ENCODE data around the gene LRMDA. TPM values are rescaled to one million over a fixed set of nuclear protein-coding genes. Genes with fewer than 3 reads are reported as not detected.

LRMDA gene
- total RNA-seq, 6 donors from 2014 or later: 12.8 to 185 (median 18.1) TPM

DNA sequence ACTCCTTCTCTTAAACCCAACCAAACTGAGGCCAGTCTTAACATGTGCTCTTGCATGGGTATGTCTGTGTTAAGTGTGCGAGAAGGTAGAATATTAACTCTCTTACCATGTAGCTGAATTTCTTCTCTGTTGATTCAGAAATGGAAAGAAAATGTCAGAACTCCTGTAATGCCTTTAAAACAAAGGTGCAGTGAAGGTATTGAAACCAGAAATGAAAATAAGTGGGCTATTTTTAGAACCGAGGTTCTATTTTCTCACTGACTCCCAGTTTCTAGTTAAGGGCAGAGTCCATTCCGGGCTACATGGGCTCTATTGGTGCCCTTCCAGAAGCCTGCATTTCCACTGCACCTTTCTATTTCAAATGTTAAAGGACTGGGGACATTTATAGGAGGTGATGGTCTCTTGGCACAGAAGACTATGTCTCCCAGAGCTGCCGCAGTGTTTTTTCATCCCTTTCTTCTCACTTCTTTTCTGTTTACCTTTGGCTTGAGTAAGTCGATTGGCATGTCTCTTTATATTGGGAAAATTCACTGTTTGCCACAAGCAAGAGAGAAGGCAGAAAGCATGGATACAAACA, 174.9 kb downstream of the LRMDA start:
- no peak overlapping the region for H3K4me3 ChIP-seq
- H3K27ac ChIP-seq: no peak overlapping the region

DNA sequence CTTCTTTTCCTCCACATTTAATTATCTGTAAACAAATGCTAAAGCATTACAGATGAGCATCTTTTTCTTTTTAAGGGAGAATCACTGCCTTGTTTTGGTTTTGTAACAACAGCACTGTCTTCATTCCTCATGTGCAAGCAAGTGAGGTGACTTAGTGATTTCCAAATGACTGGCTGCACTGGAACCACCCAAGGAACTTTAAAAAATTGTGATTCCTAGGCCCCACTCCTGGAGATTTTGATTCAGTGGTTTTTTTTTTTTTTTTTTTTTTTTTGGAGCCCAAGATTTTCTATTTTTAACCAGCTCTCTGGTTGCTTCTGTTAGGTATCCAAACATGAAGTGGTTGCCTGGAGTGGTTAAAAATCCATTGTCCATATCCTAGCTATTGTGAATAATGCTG, 176.2 kb downstream of the LRMDA start:
- no peak for DNase-seq
- H3K27ac ChIP-seq: no peak overlapping the region
- no peak for ATAC-seq (ENCODE audit: low FRiP score in 2 of 2)

More for the DNA sequence above, 174.9 kb downstream of the LRMDA start:
- TF ChIP-seq POLR2AphosphoS5 (IDR thresholded peaks at IDR 0.05): no peak
- TF ChIP-seq, protein P1, sequence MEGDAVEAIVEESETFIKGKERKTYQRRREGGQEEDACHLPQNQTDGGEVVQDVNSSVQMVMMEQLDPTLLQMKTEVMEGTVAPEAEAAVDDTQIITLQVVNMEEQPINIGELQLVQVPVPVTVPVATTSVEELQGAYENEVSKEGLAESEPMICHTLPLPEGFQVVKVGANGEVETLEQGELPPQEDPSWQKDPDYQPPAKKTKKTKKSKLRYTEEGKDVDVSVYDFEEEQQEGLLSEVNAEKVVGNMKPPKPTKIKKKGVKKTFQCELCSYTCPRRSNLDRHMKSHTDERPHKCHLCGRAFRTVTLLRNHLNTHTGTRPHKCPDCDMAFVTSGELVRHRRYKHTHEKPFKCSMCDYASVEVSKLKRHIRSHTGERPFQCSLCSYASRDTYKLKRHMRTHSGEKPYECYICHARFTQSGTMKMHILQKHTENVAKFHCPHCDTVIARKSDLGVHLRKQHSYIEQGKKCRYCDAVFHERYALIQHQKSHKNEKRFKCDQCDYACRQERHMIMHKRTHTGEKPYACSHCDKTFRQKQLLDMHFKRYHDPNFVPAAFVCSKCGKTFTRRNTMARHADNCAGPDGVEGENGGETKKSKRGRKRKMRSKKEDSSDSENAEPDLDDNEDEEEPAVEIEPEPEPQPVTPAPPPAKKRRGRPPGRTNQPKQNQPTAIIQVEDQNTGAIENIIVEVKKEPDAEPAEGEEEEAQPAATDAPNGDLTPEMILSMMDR (IDR thresholded peaks at IDR 0.05): no peak
- TF ChIP-seq POLR2A (IDR thresholded peaks at IDR 0.05): no peak
- no peak for TF ChIP-seq EP300 (IDR thresholded peaks at IDR 0.05)
- WGBS, 2 donors: 73 to 78% methylated on average over 5 of the region's 5 CpGs
- peaks cover 0 to 1% (median 0%) of the 10 kb centered on the region in 4 donors for H3K4me1 ChIP-seq
- no peak for ATAC-seq (ENCODE audit: low FRiP score in 2 of 2)
- no peaks in the 10 kb centered on the region for H3K36me3 ChIP-seq
- H3K9me3 ChIP-seq: no peaks in the 10 kb centered on the region
- H3K27me3 ChIP-seq: no peaks in the 10 kb centered on the region
- no peak for DNase-seq

DNA sequence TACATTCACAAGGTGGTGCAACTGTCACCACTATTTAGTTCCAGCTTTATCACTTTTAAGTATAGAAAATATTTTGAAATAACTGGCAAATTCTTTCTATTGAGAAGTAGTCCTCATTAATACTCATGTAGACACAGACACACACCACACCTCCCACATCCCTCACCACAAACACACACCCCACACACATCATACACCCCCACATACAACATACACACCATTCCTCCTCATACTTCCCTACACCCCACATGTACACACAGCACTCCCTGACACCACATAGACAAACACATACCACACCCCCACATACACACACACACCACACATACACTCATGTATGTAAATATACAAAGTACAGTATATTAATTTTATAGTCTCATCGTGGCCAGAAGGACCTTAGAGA, 178.8 kb downstream of the LRMDA start:
- Histone ChIP-seq H3K4me3 (no peak overlapping the region), H3K4me1 (peaks cover 17 to 29% (median 22%) of the 10 kb centered on the region in 4 donors), H3K36me3 (no peaks in the 10 kb centered on the region), H3K27me3 (no peaks in the 10 kb centered on the region), H3K9me3 (no peaks in the 10 kb centered on the region), H3K27ac (no peak overlapping the region)
- 38 to 87% methylated on average over 1 of the region's 1 CpG for WGBS, 2 donors
- no peak for TF ChIP-seq POLR2A (IDR thresholded peaks at IDR 0.05)
- TF ChIP-seq, protein P1 (IDR thresholded peaks at IDR 0.05): no peak
- no peak for ATAC-seq (ENCODE audit: low FRiP score in 2 of 2)
- no peak for DNase-seq

More for the DNA sequence above, 176.2 kb downstream of the LRMDA start:
- Histone ChIP-seq H3K9me3 (no peaks in the 10 kb centered on the region), H3K4me1 (peaks cover 0 to 9% (median under 1%) of the 10 kb centered on the region in 4 donors), H3K27me3 (no peaks in the 10 kb centered on the region), H3K36me3 (no peaks in the 10 kb centered on the region), H3K4me3 (no peak overlapping the region)
- TF ChIP-seq EP300 (IDR thresholded peaks at IDR 0.05): no peak
- TF ChIP-seq POLR2A (IDR thresholded peaks at IDR 0.05): no peak
- no peak for TF ChIP-seq POLR2AphosphoS5 (IDR thresholded peaks at IDR 0.05)
- TF ChIP-seq, protein P1 (IDR thresholded peaks at IDR 0.05): no peak

DNA sequence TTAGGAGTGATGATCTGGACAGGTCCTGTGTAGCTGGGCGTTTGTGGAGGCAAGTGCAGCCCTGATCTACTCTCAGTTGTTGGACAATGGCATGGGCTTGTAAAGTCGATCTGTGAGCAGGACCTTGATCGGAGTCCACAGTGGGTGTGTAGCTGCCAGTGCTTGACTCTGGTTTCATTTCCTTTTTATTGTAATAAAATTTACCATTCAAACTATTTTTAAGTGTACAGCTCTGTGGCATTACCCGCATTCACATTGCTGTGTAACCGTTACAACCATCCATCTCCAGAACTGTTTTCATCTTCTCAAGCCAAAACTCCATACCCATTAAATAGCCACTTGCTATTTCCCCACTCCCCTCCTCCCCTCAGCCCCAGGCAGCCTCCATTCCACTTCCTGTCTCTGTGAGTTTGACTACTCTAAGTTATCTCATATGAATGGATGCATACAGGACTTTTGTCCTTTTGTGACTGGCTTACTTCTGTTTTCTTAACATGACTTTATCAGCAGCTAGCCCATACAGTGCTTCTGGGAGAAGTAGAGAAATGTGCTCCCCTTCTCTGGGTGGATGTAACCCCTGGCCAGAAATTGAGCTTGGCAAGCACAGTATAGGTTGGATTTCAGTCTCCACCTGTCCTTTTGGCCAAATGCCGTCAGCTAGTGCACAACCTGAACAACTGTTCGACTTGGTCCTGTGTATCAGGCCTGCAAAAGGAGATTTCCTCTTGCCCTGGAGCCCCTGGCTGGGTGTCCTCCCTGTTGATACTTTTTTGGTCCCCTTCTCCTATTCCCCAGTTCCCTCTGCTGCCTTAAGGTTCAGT, 180.0 kb downstream of the LRMDA start:
- H3K4me3 ChIP-seq: no peak overlapping the region
- H3K27ac ChIP-seq: peak overlapping the region; percentile 2 to 59 (median 36)
- WGBS, 2 donors: 89 to 93% methylated on average over 7 of the region's 7 CpGs
- H3K9me3 ChIP-seq: no peaks in the 10 kb centered on the region
- H3K36me3 ChIP-seq: no peaks in the 10 kb centered on the region
- H3K4me1 ChIP-seq: peaks cover 17 to 29% (median 22%) of the 10 kb centered on the region in 4 donors
- no peak for DNase-seq
- no peaks in the 10 kb centered on the region for H3K27me3 ChIP-seq
- ATAC-seq (ENCODE audit: low FRiP score in 2 of 2): peak; percentile 21 to 41
- TF ChIP-seq, protein P1 (IDR thresholded peaks at IDR 0.05): no peak
- TF ChIP-seq EP300 (IDR thresholded peaks at IDR 0.05) (no peak), POLR2A (IDR thresholded peaks at IDR 0.05) (no peak), POLR2AphosphoS5 (IDR thresholded peaks at IDR 0.05) (no peak)
